GOT3 (cell line): ENCODE results near the gene UPF3A.
"Not testable (repeated sequence)": the region's sequence is repeated elsewhere in the genome, so short reads cannot be mapped to it uniquely, and the experiment has no call there.

Source experiments
- DNase-seq: peaks from one replicate; lab custom pipeline; 2025; ENCODE audit warnings: mixed read lengths; lab: John Stamatoyannopoulos, UW

The UPF3A gene

DNA sequence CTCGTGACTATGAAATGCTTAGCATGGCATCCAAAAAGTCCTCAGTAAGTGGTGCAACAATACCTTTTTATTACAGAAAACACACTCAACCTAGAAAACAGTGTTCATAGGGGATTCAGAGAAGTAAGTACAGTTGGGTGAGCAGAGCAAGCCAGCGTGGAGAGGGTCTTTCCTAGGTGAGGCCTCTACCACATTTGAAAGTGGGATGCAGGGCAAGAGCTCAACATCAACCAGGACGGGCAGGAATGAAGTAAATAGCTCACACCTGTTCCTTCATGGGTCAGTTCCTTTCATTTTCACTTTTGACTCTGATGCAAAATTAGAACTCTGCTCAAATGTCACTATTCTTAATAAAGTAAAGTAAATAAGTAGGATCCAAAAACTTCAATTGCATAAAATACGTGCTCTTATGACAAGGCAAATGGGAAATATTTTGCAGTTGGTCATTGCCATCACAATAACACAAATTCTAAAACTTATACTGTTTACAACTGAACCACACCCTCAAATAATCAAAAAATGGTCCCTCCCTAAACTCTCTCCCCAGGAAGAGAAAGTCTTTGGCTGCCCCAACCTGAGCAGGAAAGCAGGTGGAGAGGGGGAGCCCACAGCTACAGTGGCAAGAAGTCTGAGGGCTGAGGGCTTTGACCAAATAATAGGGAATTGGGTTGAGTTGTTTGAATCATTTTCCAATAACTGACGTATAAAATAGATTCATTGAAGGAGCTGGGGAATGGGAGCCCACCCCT lies 53.1 kb downstream of the UPF3A start:
- no peak for DNase-seq

DNA sequence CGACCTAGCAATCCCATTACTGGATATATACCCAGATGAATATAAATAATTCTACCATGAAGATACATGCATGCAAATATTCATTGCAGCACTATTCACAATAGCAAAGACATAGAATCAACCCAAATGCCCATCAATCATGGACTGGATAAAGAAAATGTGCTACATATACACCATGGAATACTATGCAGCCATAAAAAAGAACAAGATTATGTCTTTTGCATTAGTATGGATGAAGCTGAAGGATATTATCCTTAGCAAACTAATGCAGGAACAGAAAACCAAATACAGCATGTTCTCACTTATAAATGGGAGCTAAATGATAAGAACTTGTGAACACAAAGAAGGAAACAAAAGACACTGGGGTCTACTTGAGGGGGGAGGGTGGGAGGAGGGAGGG lies 55.1 kb downstream of the UPF3A start:
- DNase-seq: not testable (repeated sequence)

DNA sequence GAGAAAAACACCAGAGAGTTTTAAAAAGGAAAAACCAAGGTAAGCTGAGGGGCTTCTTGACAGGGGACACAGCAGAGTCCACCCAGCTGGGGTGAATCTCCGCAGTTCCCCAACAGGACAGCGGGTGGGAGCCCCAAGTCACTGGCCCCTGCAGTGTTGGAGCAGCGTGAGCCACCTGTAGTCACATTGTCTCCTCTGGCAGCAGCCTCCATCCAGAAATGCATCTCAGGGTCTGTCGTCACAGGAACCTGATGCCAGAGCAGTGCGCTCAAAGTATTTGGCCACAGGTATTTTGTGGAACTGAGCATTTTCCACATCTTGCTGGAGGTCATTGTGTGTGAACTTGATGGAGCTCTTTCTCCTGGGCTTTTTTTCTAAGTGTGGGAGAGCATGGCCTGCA lies 57.6 kb downstream of the UPF3A start:
- DNase-seq: no peak

DNA sequence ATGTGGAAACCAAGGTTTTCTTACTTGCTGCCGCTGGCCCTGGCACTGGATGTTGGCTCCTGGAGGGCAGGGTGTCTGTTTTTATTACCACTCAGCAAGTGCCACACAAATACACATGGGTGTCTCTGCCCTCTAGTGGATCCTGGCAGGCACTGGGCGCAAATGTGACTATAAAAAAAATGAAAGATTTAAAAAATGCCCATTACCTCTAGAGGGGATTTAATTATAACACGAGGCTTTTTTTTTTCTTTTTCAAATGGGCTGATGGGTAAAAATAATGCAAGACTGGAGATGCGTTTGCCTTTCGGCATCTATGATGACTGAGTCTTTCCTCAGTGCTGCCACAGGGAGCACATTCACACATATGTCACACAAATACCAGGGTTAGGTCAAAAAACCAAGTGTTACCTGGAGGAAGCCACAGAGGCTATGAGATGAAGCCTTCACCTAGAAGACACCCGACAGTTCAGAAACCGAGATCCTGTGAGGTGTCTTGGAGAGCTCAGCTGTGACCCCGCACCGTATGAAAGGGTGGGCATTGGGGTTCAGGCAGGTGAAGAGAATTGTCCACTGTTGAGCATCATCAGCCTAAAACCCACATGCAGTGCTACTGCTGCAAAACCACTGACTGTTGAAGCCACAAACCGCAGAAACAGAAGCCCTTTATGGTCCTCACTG lies 58.6 kb downstream of the UPF3A start:
- no peak for DNase-seq

DNA sequence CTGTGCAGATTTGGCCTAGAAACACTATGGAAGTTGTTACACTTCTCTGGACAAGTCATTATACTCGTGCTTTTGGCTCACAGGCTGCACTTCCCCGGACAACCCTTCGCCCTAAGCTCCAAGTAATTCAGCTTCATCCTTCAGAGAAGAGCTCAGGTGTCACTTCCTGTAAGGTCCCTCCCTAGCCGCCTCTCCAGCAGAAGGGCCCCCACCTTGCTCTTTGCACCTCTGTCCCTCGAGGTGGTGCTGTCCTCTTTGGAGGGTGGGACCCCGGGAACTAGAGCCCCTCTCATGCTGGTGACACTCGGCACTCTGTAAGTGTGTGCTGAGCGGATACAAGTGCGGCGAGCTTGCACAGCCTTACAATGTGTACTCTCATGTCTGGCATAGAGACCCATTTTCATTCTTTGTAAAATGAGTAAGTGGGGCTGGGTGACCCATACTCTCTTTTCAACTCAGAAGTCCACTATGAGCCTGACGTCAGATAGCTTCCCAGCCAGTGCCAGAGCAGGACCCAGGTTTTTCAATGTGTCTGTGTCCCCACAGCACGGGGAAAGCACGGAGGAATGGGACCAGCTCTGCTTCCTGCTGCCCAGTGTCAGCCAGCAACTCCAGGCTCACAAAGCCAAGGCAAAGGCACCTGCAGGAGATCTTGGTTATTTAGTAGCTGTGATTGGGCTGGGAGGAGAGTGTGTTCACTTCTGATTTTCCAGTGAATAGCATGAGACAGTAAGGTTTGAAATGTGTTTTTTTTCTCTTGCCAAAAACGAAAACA lies 59.8 kb downstream of the UPF3A start:
- DNase-seq: no peak

DNA sequence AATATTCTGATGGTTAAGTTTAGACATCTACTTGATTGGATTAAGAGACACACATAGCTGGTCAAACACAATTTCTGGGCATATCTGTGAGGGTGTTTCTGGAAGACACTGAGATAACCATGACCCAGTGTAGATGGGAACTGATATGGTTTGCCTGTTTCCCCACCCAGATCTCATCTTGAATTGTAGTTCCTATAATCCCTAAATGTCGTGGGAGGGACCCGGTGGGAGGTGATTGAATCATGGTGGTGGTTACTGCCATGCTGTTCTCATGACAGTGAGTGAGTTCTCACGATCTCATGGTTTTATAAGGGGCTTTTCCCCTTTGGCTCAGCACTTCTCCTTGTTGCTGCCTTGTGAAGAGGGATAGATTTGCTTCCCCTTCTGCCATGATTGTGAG lies 65.9 kb downstream of the UPF3A start:
- DNase-seq: not testable (repeated sequence)

DNA sequence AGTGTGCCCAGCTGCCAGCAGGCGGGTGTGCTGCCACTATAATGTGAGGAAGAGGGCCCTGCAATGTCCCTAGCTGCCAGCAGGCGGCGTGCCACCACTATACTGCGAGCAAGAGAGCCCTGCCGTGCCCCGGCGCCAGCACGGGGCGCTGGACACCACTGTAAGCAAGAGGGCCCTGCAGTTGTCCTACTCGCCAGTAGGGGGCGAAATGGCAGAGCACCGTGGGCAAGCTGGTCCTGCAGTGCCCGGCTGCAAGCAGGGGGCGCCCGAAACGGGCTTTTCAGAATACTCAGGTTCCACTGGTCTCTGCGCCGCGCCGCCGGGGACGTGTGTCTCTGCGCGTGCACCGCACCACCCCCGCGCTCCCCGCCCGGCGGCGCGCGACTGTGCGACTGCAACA lies 71.4 kb downstream of the UPF3A start:
- DNase-seq: not testable (repeated sequence)

DNA sequence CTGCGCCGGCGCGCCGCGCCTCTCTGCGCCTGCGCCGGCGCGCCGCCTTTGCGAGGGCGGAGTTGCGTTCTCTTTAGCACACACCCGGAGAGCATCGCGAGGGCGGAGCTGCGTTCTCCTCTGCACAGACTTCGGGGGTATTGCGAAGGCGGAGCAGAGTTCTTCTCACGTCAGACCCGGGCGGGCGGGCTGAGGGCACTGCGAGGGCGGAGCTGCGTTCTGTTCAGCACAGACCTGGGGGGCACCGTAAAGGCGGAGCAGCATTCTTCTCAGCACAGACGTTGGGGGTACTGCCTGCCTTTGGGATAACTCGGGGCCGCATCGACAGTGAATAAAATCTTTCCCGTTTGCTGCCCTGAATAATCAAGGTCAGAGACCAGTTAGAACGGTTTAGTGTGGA lies 72.0 kb downstream of the UPF3A start:
- DNase-seq: not testable (repeated sequence)
